DMS79 treated with DMSO at 0.1 percent for 48 hours (cell line): ENCODE data around the gene TAS1R3.

Source experiments
- DNase-seq: peaks from one replicate; lab custom pipeline; 2025; lab: John Stamatoyannopoulos, UW

Gene TAS1R3

DNA sequence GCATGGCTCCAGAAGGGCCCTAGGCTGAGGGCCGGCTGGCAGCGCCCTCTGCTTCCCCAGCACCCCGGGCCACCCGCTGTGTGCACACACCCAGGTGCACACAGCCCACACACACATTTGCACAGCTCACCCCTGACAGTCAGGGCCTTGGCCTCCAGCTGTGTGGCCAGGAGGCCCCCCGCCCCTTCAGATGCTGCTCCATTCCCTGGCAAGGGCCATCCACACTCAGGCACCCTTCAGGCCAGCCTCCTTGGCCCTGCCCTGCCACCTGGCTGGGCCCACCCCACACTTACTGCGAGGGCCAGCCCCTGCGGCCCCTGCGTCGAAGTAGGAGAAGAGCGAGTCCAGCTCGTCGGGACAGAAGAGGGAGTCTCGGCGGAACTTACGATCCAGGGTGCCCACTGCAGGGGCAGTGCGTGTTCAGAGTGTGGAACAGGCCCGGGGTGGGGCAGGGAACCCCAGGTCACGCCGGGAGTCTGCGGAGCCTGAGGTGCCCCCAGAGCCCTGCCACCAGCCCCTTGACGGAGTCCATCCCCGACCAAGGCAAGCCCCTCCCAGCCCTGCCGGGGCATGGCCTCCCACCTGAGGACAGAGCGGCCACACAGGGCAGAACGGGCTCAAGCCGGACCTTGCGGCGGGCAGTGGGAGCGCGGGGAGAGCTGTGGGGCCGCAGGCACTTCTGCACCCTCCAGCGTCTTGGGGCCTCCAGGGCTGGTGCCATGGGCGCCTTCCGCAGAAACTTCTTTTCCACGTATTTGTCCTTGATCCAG, 35.7 kb upstream of the TAS1R3 start:
- DNase-seq, result no peak

DNA sequence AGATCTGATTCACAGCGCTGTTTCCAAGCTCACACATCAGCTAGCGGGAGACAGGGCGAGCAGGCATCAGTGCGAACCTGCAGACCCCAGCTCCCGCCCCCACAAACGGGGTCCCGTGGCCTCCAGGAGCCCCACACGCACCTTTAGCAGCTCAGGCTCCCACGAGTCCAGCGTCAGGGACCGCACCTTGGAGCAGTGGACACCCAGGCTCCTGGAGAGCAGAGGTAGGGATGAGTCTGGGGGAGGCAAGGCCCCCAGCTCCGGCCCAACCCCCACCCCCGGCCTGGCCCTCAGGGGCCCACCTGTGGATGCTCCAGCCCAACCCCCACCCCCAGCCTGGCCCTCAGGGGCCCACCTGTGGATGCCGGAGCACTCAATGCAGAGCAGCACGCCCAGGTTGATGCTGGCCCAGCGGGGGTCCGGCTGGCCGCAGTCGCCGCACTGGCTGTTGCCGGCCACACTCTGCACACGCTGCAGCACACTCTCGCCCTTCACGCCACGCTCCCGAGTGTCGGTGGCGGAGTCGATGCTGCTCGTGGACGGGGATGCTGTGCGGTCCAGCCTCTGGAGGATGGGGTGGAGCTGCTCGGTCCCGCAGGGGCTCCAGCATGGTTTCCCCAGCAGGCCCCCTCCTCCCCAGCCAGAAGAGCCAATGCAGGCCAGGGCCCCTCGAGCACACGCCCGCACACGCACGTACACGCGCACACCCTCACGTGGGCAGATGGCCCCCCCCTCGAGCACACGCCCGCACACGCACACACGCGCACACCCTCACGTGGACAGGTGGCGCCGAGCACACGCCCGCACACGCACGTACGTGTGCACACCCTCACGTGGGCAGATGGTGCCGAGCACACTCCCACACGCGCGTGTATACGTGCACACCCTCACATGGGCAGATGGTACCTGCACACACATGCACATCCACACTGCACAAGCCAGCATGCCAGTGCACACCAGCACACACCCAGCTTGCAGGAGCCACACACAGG, 34.7 kb upstream of the TAS1R3 start:
- DNase-seq, result no peak

DNA sequence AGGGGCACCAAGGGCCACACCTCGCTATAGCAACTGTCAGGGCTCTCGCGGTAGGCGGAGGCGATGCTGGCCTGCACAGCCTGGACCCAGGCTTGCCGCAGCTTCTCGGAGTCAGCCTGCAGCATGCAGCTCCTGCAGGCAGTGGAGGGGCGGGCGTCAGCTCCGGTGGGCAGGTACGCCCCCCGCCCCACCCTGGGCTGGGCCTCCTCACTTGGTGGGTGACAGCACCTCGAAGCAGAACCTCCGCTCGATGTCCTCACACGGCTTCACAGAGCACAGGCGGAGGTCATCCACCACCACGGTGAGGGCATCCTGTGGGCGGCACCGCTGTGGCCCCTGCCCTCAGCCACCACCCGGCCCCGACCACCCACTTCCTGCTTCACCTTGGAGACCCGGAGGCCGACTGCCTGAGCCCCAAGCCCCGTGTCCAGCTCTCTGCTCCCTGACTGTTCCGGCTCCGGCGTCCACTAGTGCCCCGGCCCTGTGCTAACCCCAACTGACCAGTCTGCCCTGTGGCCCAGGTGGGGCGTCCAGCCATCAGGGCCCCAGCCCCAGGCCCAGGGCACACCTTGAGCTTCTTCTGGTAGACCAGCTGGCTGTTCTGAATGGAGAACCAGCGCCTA, 33.2 kb upstream of the TAS1R3 start:
- DNase-seq, result no peak

DNA sequence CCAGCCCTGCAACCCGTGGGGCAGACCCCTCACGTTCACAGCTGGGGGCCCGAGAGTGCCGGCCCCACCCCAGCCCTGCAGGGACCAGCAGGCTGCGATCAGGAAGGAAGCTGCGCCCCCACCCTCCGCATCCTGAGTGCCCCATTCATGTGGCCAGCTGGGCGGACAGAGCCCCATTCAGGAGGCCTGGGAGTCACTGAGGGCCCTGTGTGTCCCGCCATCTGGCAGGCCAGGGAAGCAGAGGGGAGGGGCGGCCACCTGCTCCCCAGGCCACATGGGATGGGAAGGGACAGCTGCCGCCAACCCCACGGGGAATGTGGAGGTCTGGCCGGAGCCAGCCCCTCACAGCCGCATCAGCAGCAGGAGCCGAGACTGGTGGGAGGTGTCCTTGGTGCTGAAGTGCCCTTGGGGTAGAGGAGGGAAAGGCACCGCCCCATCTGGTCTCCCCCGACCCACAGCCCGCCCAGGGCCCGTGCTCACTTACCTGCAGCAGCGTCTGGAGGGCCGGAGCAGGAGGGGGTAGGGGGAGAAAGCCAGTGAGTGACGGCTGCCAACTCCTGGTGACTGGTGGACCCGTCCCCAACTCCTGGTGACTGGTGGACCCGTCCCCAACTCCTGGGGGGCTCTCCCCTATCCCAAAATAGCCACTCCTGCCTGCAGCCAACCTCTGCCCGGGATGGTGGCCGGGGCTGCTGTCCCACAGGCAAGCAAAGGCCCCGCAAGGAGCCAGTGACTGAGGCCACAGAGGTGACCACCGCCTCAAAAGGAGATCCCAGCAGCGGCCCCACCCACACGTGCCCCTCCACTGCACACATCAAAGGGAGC, 32.0 kb upstream of the TAS1R3 start:
- DNase-seq, result no peak

DNA sequence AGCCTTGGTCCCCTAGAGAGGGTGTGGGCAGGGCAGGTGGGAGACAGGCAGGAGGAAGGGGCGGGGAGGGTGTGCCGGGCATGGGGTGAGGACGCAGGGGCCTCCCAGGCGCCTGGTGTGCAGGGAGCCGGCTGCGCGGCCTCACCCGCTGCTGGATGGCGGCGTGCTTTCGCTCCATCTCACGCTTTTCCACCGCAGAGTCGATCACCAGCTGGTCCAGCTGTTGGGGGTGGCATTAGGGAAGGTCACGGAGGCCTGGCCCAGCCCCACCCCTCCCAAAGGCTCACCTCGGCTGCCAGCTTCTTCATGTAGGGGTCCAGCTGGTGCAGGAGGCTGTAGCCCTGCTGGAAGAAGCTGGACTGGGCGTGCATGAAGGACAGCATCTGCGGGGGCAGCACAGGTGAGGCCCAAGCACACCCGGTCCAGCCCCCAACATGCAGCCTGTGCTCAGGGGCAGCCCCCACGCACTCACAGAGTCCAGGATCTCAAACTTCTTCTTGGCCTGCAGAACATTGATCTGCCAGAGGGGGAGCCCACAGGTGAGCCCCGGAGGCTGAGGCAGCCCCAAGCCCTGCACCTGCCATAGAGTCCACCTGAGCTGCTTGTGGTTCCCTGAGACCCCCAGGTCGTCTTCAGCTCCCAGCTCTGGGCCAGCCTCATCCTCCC, 31.3 kb upstream of the TAS1R3 start:
- no peak for DNase-seq

DNA sequence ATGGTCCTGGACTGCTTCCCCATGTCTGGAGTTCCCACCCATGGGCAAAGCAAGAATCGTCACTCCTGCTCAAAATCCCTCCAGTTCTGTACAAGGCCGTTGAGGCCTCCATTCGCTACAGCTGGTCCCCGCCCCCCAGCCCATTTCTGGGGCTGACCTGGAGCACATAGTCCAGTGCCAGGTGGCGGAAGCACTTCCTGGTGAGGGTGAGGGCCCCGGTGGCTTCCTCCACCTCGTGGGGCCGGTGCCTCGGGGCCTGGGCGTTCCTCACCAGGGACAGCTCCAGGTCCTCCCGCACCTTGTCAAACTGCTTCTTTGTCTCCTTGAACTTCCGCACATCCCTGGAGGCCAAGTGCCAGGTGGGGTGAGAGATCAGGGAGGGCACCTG, 30.7 kb upstream of the TAS1R3 start:
- no peak for DNase-seq

DNA sequence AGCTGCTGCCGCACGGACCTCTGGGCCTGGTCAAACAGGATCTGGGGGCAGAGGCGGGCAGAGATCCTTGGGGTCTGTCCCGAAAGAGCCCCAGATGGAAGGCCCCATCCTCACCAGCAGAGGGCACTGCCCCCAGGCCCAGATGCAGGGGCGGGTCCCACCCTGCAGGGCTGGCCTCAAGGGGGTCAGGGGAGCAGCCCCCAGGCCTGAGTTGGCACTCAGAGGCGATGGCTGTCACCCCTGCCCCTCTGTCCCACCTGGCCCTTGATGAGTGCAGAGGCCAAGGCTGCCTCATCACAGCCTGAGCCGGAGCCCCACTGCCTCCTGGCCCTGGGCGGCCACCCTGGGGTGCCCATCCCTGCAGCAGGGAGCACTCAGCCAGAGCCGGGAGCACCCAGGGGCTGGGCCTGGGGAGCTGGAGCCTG, 29.1 kb upstream of the TAS1R3 start:
- no peak for DNase-seq

DNA sequence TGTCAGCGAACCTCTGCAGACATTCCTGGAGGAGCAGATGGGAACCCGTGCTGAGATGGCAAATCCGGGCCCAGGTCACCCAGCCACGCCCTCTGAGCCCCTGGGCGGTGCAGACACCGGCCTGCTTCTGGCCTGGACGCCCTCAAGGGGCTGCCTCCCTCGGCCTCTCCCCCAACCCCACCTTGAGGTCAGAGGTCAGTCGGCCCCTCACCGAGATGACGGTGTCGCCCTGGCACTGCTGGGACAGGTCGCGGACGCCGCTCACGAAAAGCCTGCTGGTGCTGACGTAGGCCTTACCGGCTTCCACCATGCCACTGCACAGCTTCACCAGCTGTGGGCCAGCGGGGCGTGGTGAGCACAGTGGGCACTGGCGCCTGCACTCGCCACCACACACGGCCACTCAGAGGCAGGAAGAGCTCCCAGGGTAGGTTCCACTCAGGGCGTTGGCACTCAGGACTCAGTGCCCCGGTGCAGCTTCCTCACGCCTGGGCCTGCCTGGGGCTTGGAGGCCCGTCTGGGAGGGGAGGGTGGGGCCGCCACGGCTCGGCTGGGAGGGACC, 28.1 kb upstream of the TAS1R3 start:
- DNase-seq, result no peak

DNA sequence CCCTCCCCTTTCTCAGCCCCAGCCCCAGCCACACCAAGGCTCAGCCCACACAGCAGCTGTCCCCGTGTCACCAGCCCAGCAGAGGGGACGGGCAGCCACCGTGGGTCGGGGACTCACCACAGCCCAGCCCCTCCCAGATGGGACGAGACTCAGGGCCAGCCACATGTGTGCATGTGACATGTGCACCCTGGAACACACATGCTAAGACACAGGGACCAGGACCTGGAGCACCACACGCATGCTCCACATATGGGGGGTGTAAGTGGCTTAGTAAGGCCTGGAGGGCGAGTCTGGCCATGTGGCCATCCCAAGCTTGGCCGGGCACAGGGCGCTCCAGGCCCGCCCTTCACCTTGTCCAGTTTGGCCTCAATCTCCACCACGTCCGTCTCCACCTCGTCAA, 27.3 kb upstream of the TAS1R3 start:
- DNase-seq, result no peak

DNA sequence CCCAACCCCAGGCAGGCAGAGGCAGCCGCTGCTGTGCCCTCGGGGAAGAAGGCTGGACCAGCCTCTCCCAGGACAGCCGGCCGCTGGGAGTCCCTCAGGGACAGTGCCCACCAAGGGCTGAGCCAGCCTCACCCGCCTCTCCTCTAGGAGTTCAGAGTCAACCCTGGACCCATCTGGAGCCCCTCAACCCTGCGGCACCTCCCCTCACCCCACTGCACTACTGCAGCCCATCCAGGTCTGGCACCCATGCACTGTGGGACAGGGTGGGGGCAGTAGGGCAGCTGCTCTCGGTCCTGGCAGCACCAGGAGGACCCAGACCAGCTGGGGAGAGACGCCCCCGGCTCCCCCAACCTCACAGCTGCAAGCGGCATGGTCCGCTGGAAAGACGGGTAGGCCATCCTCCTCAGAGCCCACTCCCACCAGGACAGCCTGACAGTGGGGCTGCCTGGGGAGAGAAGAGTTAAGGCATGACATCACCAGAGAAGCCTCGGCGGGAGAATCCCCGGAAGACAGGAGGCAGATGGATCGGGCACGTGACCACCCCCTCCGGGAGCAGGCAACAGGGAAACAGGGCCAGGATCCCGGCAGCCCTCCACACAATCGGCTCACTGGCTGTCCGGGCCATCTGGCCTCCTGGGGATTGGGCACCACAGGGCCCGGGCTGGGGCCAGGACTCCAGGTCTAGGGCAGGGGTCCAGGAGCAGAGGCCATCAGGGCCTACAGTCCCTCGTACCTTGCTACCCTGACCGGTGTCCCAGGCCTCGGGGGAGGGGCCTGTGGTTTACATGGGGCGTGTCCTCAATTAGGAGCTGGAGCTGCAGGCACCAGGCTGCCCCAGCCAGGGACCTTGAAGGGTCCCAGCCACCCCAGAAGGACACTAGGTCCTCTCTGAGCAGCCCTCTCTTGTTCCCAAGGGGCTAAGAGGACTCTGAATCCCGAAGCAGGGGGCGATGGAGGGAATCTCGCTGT, 26.5 kb upstream of the TAS1R3 start:
- DNase-seq, result peak; percentile 54

DNA sequence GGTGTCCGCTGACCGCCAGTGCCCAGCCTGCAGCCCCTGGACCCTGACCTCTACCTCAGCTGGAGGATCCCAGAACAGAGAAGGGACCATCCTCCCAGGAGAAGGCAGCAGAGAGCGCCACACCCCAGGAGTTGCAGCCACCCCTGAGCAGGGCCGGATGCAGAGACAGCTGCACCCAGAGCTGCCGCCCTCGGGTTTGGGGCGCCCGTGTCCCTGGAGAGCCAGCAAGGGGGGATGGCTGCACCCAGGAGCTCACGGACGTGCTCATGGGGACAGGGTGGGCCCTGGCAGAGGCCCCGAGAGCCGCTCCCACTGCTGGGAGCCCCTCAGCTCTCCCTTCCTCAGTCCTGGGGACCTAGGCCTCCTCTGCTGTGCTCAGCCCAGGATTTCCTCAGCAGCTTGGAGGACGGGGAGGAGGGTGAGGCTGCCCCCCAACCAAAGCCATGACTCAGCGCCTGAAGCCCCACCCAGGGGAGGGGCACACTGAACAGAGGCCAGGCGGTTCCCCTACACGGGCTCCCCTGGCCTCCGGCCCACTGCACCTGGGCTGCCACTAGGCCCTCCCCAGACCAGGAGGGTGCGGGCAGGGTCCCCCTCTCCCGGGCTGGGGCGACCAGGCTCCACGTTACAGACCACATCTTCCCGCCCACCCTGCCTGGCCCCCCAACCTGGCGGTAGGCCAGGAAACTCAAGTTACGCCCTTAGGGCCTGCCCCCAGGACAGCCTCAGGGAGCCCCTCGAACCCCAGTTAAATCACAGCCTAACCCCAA, 25.6 kb upstream of the TAS1R3 start:
- peak; percentile 39 for DNase-seq

DNA sequence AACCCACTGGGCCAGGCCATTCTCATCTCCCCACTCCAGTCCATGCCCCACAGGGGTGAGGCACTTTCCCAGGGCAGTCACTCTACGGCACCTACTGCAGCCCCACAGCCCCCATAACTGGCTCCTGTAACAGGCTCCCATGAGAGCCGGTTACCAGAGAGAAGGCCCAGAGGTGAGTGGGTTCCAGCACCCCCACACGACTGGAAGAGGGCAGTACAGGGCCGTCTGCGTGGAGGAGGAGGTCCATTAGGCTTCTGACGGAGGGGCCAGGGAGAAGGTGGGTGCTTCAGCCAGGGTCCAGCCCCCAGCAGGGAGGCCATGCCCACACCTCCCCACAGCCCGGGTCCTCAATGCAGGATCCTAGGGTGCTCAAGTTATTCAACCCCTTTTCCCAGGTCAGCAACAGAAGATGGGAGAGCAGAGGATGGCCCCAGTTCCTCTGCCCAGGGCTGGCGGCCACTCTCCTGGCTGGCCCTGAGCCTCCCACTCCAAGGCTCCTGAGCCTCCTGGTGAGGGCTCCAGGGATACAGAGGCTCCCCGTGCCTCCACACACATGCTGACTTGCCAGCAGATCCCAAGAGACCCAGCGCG, 24.9 kb upstream of the TAS1R3 start:
- no peak for DNase-seq

DNA sequence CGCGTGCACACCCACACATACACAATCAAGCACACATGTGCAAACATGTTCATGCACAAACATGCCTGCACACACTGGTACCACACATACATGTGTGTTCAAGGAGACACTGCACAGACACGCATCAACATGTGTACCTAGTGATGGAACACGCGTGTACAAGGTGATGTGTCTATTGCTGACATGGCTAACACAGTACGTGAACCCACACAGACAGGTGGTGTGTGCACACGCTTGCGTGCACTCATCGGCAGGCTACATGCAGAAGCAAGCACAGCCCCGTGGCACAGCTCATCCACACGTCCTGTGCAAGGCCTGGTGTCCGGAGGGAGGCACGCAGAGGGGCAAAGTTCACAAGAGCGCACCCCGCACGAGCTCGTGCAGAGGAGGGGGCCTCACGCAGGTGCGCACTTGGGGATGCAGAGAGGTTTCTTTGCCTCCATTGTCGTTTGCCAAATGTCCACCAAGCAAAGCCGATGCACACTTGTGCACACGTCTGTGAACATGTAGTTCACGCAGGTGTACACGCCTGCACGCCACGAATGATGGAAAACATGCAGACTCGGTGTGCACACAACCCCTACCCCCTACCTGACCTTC, 24.3 kb upstream of the TAS1R3 start:
- no peak for DNase-seq

DNA sequence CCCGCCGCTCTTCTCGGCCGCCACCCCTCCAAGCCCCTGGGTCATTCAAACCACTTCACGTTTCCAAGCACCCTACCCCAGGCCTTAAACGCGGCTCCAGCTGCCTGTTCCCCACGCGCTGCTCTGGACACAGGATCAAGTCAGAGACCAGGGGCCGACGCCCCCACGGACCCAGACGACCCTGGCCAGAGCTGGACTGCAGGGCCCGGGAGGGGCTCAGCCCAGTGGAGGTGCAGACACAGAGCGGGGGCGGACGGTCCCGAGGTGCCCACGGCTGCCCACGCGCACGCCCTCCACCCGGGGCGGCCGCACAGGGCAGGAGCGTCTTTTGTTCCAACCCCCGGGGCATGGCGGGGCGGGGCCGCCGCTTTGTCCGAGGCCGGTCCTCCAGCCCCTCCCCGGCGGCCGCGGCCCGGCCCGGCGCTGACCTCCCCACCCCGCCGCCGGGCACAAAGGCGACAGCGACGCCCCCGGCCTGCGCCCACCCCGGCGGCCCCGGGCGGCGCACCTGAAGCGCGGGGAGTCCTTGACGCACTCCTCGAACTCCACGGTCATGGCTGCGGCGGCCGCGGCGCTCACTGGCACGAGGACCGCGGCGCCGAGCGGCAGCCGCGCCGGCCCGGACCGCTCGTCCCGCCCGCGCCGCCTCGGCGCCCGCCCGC, 23.7 kb upstream of the TAS1R3 start:
- DNase-seq, result no peak

DNA sequence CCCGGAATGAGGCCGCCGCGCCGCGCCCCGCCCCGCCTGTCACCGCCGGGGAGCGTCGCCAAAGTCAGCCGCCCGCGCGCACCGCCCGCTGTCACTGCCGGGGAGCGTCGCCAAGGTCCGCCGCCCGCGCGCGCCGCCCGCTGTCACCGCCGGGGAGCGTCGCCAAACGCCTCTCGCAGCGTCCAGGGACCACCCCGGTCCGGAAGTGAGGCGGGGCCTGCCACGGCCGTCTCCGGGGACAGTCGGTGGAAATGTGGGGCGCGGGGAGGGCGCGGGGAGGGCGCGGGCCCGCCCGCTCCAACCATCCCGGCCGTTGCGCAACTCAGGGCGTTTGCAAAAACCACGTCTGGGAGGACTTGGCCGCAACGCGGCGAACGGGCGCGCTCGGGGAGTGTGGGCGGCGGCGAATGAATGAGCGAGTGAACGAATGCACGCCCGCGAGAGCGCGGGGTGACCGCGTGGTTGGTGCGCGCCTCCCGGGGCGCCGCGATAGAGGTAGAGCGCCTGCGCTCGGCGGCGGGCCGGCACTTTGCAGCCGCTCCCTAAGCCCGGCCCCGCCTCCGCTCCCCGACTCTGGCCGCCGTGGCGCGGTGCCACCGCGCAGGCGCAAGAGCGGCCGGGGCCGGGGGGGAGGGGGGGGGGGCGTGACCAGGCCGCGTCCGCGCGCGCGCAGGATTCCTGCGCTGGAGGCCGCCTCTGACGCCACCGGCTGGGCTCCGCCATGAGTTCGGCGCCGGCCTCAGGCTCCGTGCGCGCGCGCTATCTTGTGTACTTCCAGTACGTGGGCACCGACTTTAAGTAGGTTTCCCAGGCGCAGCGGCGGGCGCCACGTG, 22.9 kb upstream of the TAS1R3 start, which contains the start of the genes ACAP3 and PUSL1:
ACAP3 (minus strand) TSS at position 8 of the 833 bp plus-strand sequence. CDS start 115 bp downstream, outside the sequence.
PUSL1 (plus strand) TSS at position 675 of the 833 bp plus-strand sequence; CDS start at position 722, 47 bp downstream.
- peak; percentile 74 for DNase-seq

DNA sequence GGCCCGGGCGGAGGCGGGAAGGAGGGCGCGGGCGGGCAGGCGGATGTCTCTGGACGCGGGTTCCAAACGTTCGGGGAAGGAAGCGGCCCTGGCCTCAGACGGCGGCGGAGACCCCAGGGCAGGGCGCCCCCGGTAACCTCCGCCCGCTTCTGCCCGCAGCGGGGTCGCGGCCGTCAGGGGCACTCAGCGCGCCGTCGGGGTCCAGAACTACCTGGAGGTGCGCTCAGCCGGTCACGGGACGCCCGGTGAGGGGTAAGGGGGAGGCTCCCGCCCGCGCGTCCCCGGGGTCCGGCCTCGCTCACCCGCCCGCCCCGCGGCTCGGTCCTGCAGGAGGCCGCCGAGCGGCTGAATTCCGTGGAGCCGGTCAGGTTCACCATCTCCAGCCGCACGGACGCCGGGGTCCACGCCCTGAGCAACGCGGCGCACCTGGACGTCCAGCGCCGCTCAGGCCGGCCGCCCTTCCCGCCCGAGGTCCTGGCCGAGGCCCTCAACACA, 22.3 kb upstream of the TAS1R3 start:
- DNase-seq, result no peak
